Pancreas (tissue), 10 donors: ENCODE results near the gene ARHGEF3. TPM values are rescaled to one million over a fixed set of nuclear protein-coding genes. Genes with fewer than 3 reads are reported as not detected.

ENCODE experiments used
- ATAC-seq, 4 donors: fragments of 200-7000 bp; cut with Tn5 transposase; one replicate each; pipeline versions ENCODE4 v1.8.0 to v1.9.1; 2020; ENCODE audit warnings: mild to moderate bottlenecking in 4 of 4, moderate library complexity in 4 of 4
- DNase-seq, 6 donors: peaks; one replicate each; pipeline ENCODE4 v3.0.0-alpha.2; 2020
- FAIRE-seq: peaks from 2 replicates; lab custom pipeline; 2012; peaks lifted over from hg19 to GRCh38; lab: Jason Lieb, UNC
- H3K27ac ChIP-seq, 4 donors: fragments of 200-600 bp; sonication (generic); 1 replicate in 3 of 4; 2 replicates in 1 of 4; pipeline versions ENCODE4 v1.5.0 to v1.8.0; 2020
- H3K27me3 ChIP-seq, 4 donors: fragments of 200-600 bp; one replicate each; pipeline ENCODE4 v1.8.0; 2021
- H3K36me3 ChIP-seq, 3 donors: fragments of 200-600 bp; sonication (generic) in 1 of 3; one replicate each; pipeline versions ENCODE4 v1.5.0 to v1.8.0; 2020 to 2021
- H3K4me1 ChIP-seq, 3 donors: fragments of 200-600 bp; one replicate each; pipeline ENCODE4 v1.8.0; 2021
- H3K4me3 ChIP-seq, 4 donors: fragments of 200-600 bp; sonication (generic) in 2 of 4; one replicate each; pipeline versions ENCODE4 v1.5.0 to v1.8.0; 2020 to 2021
- H3K9me3 ChIP-seq, 4 donors: fragments of 200-600 bp; one replicate each; pipeline ENCODE4 v1.8.0; 2021
- CTCF ChIP-seq, 4 donors: fragments of 200-600 bp; sonication (generic) in 3 of 4; IDR thresholded peaks; one replicate each; pipeline versions ENCODE4 v1.5.0 to v1.8.0; 2021; ENCODE audit warnings: antibody characterized with exemption in 4 of 4
- WGBS, 2 donors: extraction: QIAGEN DNeasy Blood & Tissue Kit; methylation state at CpG; one replicate each; pipeline ENCODE4 v1.1.7; 2013; 5-methylcytosine and 5-hydroxymethylcytosine counted together
- intact Hi-C, 3 donors: fragments of 100-400 bp; cut with DNase I; formaldehyde crosslinking; loops; one replicate each; pipeline versions ENCODE4 v1.11.1 to v1.14.2; 2022
- polyA plus RNA-seq, 2 donors: library from polyadenylated mRNA; stranded (reverse); fragments of 200-250 nt; gene quantifications; one replicate each; pipeline ENCODE4 v1.2.3, GENCODE V29; 2013
- total RNA-seq, 6 donors: library from RNA; stranded (reverse); fragmentation: NEBNext Ultra II Directional in 4 of 6; extraction: Animal tissue kit (Norgen Biotek cat#: 25700) in 4 of 6; gene quantifications; one replicate each; pipeline versions ENCODE4 v1.2.1 to v1.2.4, GENCODE V29; 2021 to 2023
- donor health status: healthy with polysubstance abuse.
- donor health status: DM: no; HTN: no; CAD: no; lungs with moderate emphysema.
- donor health status: DM: no; HTN: no; CAD: no.
- donor health status: control.
- donor health status: control.
- donor health status: Bipolar disorder and iron deficiency.
- donor health status: DM: yes; HTN: yes; CAD: no.
- donor health status: DM: no; HTN: no; CAD: no.
- donor health status: DM: no; HTN: no; CAD: no.
- donor health status: DM: yes; HTN: yes; CAD: no.

Gene ARHGEF3
- total and polyA plus RNA-seq, 8 donors, result 11.4 to 36.5 (median 25.6) TPM

- no peak for TF ChIP-seq CTCF (IDR thresholded peaks at IDR 0.05)
- Histone ChIP-seq H3K4me1 (peaks cover 0 to 7% (median 0%) of the 10 kb centered on the region in 3 donors), H3K27ac (no peak overlapping the region), H3K27me3 (no peaks in the 10 kb centered on the region), H3K36me3 (no peaks in the 10 kb centered on the region), H3K4me3 (no peak overlapping the region), H3K9me3 (no peaks in the 10 kb centered on the region)
- WGBS, 2 donors, result 75 to 84% methylated on average over 4 of the region's 4 CpGs
- no peak for FAIRE-seq
- no peak for DNase-seq
- intact Hi-C loops, result loop anchor here in 1 of 3 donors (10.0 kb wide), 1 partner anchor 167 kb away; no protein-coding TSS in a partner anchor
- no peak for ATAC-seq
Measured at GRCh38 chr3:56817646-56818045, 15.9 kb upstream of the ARHGEF3 start.

GRCh38 chr3:56816061-56816460, 14.3 kb upstream of the ARHGEF3 start:
- H3K9me3 ChIP-seq, result no peaks in the 10 kb centered on the region
- FAIRE-seq, result no peak

GRCh38 chr3:56815589-56815988, 13.8 kb upstream of the ARHGEF3 start:
- Histone ChIP-seq H3K4me1 (peaks cover 0 to 7% (median 0%) of the 10 kb centered on the region in 3 donors), H3K36me3 (no peaks in the 10 kb centered on the region), H3K9me3 (no peaks in the 10 kb centered on the region), H3K27ac (no peak overlapping the region), H3K27me3 (no peaks in the 10 kb centered on the region), H3K4me3 (no peak overlapping the region)
- intact Hi-C loops, result loop anchor here in 1 of 3 donors (10.0 kb wide), 1 partner anchor 169 kb away; no protein-coding TSS in a partner anchor
- WGBS, 2 donors, result 87 to 97% methylated on average over 1 of the region's 1 CpG
- no peak for TF ChIP-seq CTCF (IDR thresholded peaks at IDR 0.05)
- DNase-seq, result no peak
- FAIRE-seq, result no peak
- ATAC-seq, result no peak

More at GRCh38 chr3:56816061-56816460, 14.3 kb upstream of the ARHGEF3 start:
- ATAC-seq (no peak), DNase-seq (no peak)
- no peak for TF ChIP-seq CTCF (IDR thresholded peaks at IDR 0.05)
- H3K27ac ChIP-seq, result no peak overlapping the region
- no peaks in the 10 kb centered on the region for H3K27me3 ChIP-seq
- H3K36me3 ChIP-seq, result no peaks in the 10 kb centered on the region
- no peak overlapping the region for H3K4me3 ChIP-seq
- intact Hi-C loops, result loop anchor here in 1 of 3 donors (10.0 kb wide), 1 partner anchor 169 kb away; no protein-coding TSS in a partner anchor
- peaks cover 0 to 7% (median 0%) of the 10 kb centered on the region in 3 donors for H3K4me1 ChIP-seq

- 0 to 43% methylated on average over 1 of the region's 1 CpG for WGBS, 2 donors
- Histone ChIP-seq H3K27me3 (no peaks in the 10 kb centered on the region), H3K27ac (no peak overlapping the region), H3K4me3 (no peak overlapping the region), H3K9me3 (no peaks in the 10 kb centered on the region), H3K4me1 (peaks cover 0 to 6% (median 0%) of the 10 kb centered on the region in 3 donors), H3K36me3 (no peaks in the 10 kb centered on the region)
- intact Hi-C loops, result loop anchor here in 1 of 3 donors (10.0 kb wide), 1 partner anchor 171 kb away; no protein-coding TSS in a partner anchor
- FAIRE-seq (no peak), ATAC-seq (no peak), DNase-seq (no peak)
- TF ChIP-seq CTCF (IDR thresholded peaks at IDR 0.05), result no peak
Measured at GRCh38 chr3:56813653-56813960, 11.9 kb upstream of the ARHGEF3 start.
